Subcutaneous adipose tissue (tissue), 4 donors: ENCODE results near the gene BRI3BP. TPM values are rescaled to one million over a fixed set of nuclear protein-coding genes. Genes with fewer than 3 reads are reported as not detected.

ENCODE experiments used
- CTCF ChIP-seq: fragments of 450-650 bp; IDR thresholded peaks from one replicate; pipeline ENCODE4 v1.5.1; 2016; ENCODE audit warnings: low read depth, mild to moderate bottlenecking, control low read depth, antibody characterized with exemption, moderate library complexity
- total RNA-seq, 4 donors: library from RNA; depleted of rRNA; stranded (reverse); fragments of >200 nt; gene quantifications; one replicate each; pipeline ENCODE4 v1.1.0, GENCODE V29; 2016

The BRI3BP gene
- total RNA-seq, 4 donors from 2014 or later = 4.7 to 5.8 (median 5.0) TPM

GRCh38 chr12:125023065-125023464 is 29.6 kb downstream of the BRI3BP start:
- TF ChIP-seq CTCF = no peak

- no peak for TF ChIP-seq CTCF
Observed at GRCh38 chr12:125024949-125025563, 31.6 kb downstream of the BRI3BP start.

- TF ChIP-seq CTCF = no peak
Observed at GRCh38 chr12:125025606-125026235, 32.3 kb downstream of the BRI3BP start.

- TF ChIP-seq CTCF = no peak
Observed at GRCh38 chr12:125028106-125028505, 34.7 kb downstream of the BRI3BP start.

GRCh38 chr12:125029761-125030358 is 36.4 kb downstream of the BRI3BP start:
- TF ChIP-seq CTCF = no peak

- TF ChIP-seq CTCF = no peak
Observed at GRCh38 chr12:125032466-125033152, 39.2 kb downstream of the BRI3BP start.

GRCh38 chr12:125033288-125033687 is 39.8 kb downstream of the BRI3BP start:
- TF ChIP-seq CTCF = no peak
